Nephron (organoid): Measurements from ENCODE around the gene KRT20.

Source experiments
- H3K27ac Mint-ChIP-seq, 3 experiments: 2 replicates each; pipeline ENCODE4 v1.8.0; 2020; ENCODE audit warnings: mixed read lengths in 3 of 3, mild to moderate bottlenecking in 2 of 3, moderate library complexity in 1 of 3
- H3K27me3 Mint-ChIP-seq: 2 replicates; pipeline ENCODE4 v1.8.0; 2021; ENCODE audit warnings: low read depth, mild to moderate bottlenecking, moderate library complexity, mixed read lengths
- H3K36me3 Mint-ChIP-seq: 2 replicates; pipeline ENCODE4 v1.8.0; 2020; ENCODE audit warnings: low read depth, mixed read lengths
- H3K4me1 Mint-ChIP-seq: 2 replicates; pipeline ENCODE4 v1.8.0; 2020; ENCODE audit warnings: mixed read lengths
- H3K4me3 Mint-ChIP-seq, 3 experiments: 2 replicates each; pipeline ENCODE4 v1.8.0; 2020; ENCODE audit warnings: mild to moderate bottlenecking in 3 of 3, mixed read lengths in 3 of 3, moderate library complexity in 2 of 3
- H3K9me3 Mint-ChIP-seq: 2 replicates; pipeline ENCODE4 v1.8.0; 2020; ENCODE audit warnings: mixed read lengths
- TF ChIP-seq, protein P1 (sequence below), 3 experiments: fragments of 200-600 bp; sonication (generic); IDR thresholded peaks; one replicate each; pipeline ENCODE4 v1.5.0; 2021; ENCODE audit warnings: antibody characterized with exemption in 3 of 3; ENCODE audit not compliant: unreplicated experiment in 3 of 3

The KRT20 gene

DNA sequence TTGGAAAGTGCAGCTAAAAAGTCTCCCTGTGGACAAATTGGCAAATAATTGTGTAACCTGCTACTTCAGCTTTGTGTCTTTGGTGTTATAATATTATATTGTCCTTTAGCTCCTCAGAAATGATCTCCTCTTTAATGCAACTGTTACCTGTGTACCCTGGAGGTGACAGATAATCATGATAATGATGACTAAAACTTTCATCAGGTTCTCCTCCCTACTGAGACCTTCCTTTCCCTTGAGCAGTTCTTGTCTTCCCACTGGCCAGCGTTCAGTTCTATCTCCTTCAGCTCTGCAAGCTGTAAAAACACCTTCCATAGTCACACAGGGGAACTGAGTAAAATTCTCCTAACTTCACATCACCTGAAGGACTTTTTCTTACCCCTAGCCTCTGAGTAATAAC is 32.7 kb downstream of the KRT20 start:
- no peaks in the 10 kb centered on the region for H3K9me3 Mint-ChIP-seq
- no peaks in the 10 kb centered on the region for H3K27me3 Mint-ChIP-seq
- TF ChIP-seq, protein P1, sequence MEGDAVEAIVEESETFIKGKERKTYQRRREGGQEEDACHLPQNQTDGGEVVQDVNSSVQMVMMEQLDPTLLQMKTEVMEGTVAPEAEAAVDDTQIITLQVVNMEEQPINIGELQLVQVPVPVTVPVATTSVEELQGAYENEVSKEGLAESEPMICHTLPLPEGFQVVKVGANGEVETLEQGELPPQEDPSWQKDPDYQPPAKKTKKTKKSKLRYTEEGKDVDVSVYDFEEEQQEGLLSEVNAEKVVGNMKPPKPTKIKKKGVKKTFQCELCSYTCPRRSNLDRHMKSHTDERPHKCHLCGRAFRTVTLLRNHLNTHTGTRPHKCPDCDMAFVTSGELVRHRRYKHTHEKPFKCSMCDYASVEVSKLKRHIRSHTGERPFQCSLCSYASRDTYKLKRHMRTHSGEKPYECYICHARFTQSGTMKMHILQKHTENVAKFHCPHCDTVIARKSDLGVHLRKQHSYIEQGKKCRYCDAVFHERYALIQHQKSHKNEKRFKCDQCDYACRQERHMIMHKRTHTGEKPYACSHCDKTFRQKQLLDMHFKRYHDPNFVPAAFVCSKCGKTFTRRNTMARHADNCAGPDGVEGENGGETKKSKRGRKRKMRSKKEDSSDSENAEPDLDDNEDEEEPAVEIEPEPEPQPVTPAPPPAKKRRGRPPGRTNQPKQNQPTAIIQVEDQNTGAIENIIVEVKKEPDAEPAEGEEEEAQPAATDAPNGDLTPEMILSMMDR (IDR thresholded peaks at IDR 0.05; ENCODE audit: unreplicated experiment in 3 of 3), result no peak
- H3K4me3 Mint-ChIP-seq, result no peak overlapping the region
- no peak overlapping the region for H3K27ac Mint-ChIP-seq
- H3K4me1 Mint-ChIP-seq, result peaks cover 5% of the 10 kb centered on the region
- no peaks in the 10 kb centered on the region for H3K36me3 Mint-ChIP-seq

DNA sequence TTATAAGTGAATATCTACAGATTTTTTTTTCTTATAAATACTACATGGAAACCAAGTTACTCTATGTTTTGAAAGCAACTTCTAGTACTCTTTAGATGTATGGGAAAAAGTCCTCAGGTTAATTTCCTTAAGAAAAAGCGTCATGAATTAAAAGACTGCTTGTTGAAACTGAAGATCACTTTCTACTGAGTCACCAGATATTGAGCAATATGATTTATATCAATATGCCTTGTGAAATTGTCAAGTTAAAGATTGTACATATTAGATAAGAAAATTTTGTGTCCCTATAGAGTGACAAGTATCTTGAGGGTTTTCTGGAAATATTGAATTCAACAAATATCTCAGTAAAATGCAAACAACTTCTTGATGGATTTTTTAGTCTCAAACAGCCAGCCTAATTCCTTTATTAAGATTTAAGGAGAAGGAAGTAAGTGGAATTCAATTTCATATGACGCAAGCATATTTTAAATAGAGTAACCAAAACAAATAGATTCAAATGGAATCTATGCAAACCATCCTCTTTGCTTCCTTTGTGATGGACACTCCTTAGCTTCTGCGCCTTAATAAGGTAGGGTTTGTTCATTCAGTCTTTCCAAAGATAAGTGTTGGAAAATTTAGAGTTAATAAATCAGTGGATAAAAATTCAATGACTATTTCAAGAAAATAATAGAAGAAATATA is 34.6 kb downstream of the KRT20 start:
- Mint-ChIP-seq H3K9me3 (no peaks in the 10 kb centered on the region), H3K27me3 (peaks cover 5% of the 10 kb centered on the region), H3K27ac (no peak overlapping the region), H3K36me3 (no peaks in the 10 kb centered on the region), H3K4me1 (no peaks in the 10 kb centered on the region), H3K4me3 (no peak overlapping the region)
- TF ChIP-seq, protein P1 (IDR thresholded peaks at IDR 0.05; ENCODE audit: unreplicated experiment in 3 of 3), result no peak

DNA sequence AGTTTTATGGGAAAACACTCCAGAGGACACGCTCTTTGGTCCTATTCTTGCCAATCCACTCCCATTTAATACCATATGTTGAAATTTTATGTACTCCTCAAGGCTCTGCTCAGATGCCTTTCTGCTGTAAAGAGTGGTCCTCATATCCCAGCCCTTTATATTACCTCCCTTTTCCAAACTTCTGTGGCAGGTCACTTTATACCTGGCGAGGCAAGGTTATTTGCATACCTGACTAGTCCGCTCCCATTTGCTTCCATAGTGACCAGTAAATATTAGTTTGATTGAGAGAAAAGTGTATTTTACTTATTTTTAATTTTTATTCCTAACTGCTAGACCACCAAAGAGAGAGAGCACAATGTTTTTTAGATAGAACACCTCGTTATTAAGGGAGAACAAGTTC is 35.3 kb downstream of the KRT20 start:
- Mint-ChIP-seq H3K27ac (no peak overlapping the region), H3K27me3 (peaks cover 6% of the 10 kb centered on the region), H3K36me3 (no peaks in the 10 kb centered on the region), H3K9me3 (no peaks in the 10 kb centered on the region), H3K4me1 (no peaks in the 10 kb centered on the region), H3K4me3 (no peak overlapping the region)
- TF ChIP-seq, protein P1 (IDR thresholded peaks at IDR 0.05; ENCODE audit: unreplicated experiment in 3 of 3), result no peak

DNA sequence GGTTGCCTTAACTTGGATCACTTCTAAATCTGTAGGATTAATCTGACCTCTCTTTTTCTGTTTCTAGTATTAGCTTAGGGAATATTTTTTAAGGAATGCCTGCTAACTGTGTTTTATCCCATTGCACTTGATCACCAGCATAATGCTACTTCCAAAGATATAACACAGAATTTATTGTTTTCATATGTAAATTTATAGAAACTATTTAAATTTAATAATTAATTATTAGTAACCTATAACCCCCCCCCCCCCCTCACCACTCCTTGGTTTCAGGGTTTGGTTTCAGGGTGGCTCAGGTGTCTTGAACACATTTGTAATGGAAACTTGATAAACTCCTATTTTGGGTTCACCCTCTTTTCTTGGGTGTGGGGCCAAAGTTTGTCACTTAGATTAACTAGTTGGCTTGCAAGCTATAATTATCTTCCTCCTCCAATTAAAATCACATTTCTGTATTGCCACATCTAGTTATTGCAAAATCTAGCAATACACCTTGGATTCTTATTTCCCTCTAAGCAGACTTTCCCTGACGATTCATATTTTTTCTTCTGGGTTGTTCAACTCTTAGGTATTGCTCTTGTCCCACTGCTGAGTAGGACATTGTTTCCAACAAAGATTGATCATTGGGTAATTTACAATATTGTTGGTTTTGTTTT is 36.3 kb downstream of the KRT20 start:
- Mint-ChIP-seq H3K4me1 (no peaks in the 10 kb centered on the region), H3K27ac (no peak overlapping the region), H3K9me3 (no peaks in the 10 kb centered on the region), H3K27me3 (peaks cover 8% of the 10 kb centered on the region), H3K36me3 (no peaks in the 10 kb centered on the region), H3K4me3 (no peak overlapping the region)
- TF ChIP-seq, protein P1 (IDR thresholded peaks at IDR 0.05; ENCODE audit: unreplicated experiment in 3 of 3), result no peak

DNA sequence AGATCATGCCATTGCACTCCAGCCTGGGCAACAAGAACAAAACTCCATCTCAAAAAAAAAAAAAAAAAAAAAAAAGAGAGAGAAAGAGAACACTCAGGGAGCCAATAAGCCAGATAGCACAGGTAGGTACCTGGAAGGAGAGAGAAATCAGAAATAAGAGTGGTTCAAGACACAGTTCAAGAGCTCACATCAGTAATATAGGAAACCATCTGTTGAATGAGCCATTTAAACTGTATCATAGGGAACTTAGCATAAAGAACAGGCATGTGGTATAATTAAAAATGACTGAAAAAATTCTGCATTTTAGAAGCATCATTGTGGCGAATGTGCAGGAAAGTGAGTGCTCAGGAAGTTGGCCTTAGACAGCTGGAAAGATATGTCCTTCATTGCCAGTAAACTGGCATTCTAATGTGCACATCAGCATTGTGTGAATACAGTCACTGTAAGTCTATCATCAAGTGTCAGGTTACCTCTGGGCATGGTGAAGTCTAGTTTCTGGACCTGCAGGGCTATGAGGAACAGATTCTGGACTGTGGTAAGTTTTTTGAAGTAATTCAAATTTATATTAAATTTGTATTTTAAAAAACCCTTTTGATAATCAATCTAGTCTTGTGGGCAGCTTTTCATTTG is 38.4 kb downstream of the KRT20 start:
- H3K4me3 Mint-ChIP-seq, result no peak overlapping the region
- TF ChIP-seq, protein P1 (IDR thresholded peaks at IDR 0.05; ENCODE audit: unreplicated experiment in 3 of 3), result no peak
- no peaks in the 10 kb centered on the region for H3K9me3 Mint-ChIP-seq
- peaks cover 8% of the 10 kb centered on the region for H3K27me3 Mint-ChIP-seq
- no peak overlapping the region for H3K27ac Mint-ChIP-seq
- no peaks in the 10 kb centered on the region for H3K4me1 Mint-ChIP-seq
- H3K36me3 Mint-ChIP-seq, result no peaks in the 10 kb centered on the region
